Trophoblast cell (in vitro differentiated cells and primary cell): ENCODE measurements around the gene FGF1.

Source experiments
- DNase-seq, 2 donors: peaks; one replicate each; pipeline ENCODE4 v3.0.0-alpha.2; 2016
- H2AFZ ChIP-seq: 2 replicates; pipeline ENCODE4 v1.6.1; 2013; ENCODE audit warnings: low read length, moderate library complexity, mild to moderate bottlenecking; ENCODE audit not compliant: insufficient read depth, poor library complexity
- H2AK5ac ChIP-seq: 2 replicates; pipeline ENCODE4 v1.6.1; 2013; ENCODE audit warnings: mild to moderate bottlenecking, low read length
- H2BK120ac ChIP-seq: 2 replicates; pipeline ENCODE4 v1.6.1; 2013; ENCODE audit warnings: low read length, mild to moderate bottlenecking, moderate library complexity; ENCODE audit not compliant: insufficient read depth, poor library complexity
- H2BK12ac ChIP-seq: 2 replicates; pipeline ENCODE4 v1.6.1; 2013; ENCODE audit warnings: mild to moderate bottlenecking, low read length, moderate library complexity
- H2BK5ac ChIP-seq: 2 replicates; pipeline ENCODE4 v1.6.1; 2013; ENCODE audit warnings: low read length, low read depth, moderate library complexity, mild to moderate bottlenecking; ENCODE audit not compliant: poor library complexity
- H3K14ac ChIP-seq: 2 replicates; pipeline ENCODE4 v1.6.1; 2013; ENCODE audit warnings: mild to moderate bottlenecking, low read length
- H3K18ac ChIP-seq: 2 replicates; pipeline ENCODE4 v1.6.1; 2013; ENCODE audit warnings: mild to moderate bottlenecking, low read length
- H3K23ac ChIP-seq: 2 replicates; pipeline ENCODE4 v1.6.1; 2013; ENCODE audit warnings: low read length
- H3K27ac ChIP-seq: 2 replicates; pipeline ENCODE4 v1.5.1; 2013; ENCODE audit warnings: low read depth, mild to moderate bottlenecking, inconsistent platforms, low read length, moderate library complexity
- H3K27me3 ChIP-seq: 2 replicates; pipeline ENCODE4 v1.6.1; 2013; ENCODE audit warnings: inconsistent platforms, mild to moderate bottlenecking, low read length, moderate library complexity; ENCODE audit not compliant: insufficient read depth
- H3K36me3 ChIP-seq, 2 experiments: 1 replicate in 1 of 2; 2 replicates in 1 of 2; pipeline ENCODE4 v1.6.1; 2013; ENCODE audit warnings: low read length in 2 of 2, mild to moderate bottlenecking in 2 of 2, moderate library complexity in 1 of 2; ENCODE audit not compliant: insufficient read depth in 2 of 2, control insufficient read depth in 1 of 2
- H3K4ac ChIP-seq: 2 replicates; pipeline ENCODE4 v1.6.1; 2013; ENCODE audit warnings: low read depth, mild to moderate bottlenecking, low read length, moderate library complexity
- H3K4me1 ChIP-seq, 2 experiments: 1 replicate in 1 of 2; 2 replicates in 1 of 2; pipeline ENCODE4 v1.6.1; 2013; ENCODE audit warnings: low read length in 2 of 2, mild to moderate bottlenecking in 2 of 2, moderate library complexity in 1 of 2; ENCODE audit not compliant: insufficient read depth in 2 of 2, control insufficient read depth in 1 of 2
- H3K4me2 ChIP-seq: 2 replicates; pipeline ENCODE4 v1.6.1; 2013; ENCODE audit warnings: inconsistent platforms, mild to moderate bottlenecking, low read length, moderate library complexity
- H3K4me3 ChIP-seq: 2 replicates; pipeline ENCODE4 v1.5.1; 2013; ENCODE audit warnings: mild to moderate bottlenecking, low read depth, low read length, inconsistent platforms
- H3K79me1 ChIP-seq: one replicate; pipeline ENCODE4 v1.6.1; 2013; ENCODE audit warnings: low read length
- H3K79me2 ChIP-seq: 2 replicates; pipeline ENCODE4 v1.6.1; 2013; ENCODE audit warnings: low read length, mild to moderate bottlenecking; ENCODE audit not compliant: control insufficient read depth, insufficient read depth, poor library complexity
- H3K9ac ChIP-seq: 2 replicates; pipeline ENCODE4 v1.6.1; 2013; ENCODE audit warnings: mild to moderate bottlenecking, low read length
- H3K9me3 ChIP-seq: 2 replicates; pipeline ENCODE4 v1.6.1; 2013; ENCODE audit warnings: low read depth, mild to moderate bottlenecking, control low read depth, inconsistent platforms, low read length; ENCODE audit not compliant: insufficient read depth
- H4K12ac ChIP-seq: 2 replicates; pipeline ENCODE4 v1.6.1; 2013; ENCODE audit warnings: low read depth, mild to moderate bottlenecking, low read length, moderate library complexity
- H4K8ac ChIP-seq: 2 replicates; pipeline ENCODE4 v1.6.1; 2013; ENCODE audit warnings: low read depth, mild to moderate bottlenecking, low read length, moderate library complexity
- H4K91ac ChIP-seq: one replicate; pipeline ENCODE4 v1.6.1; 2013; ENCODE audit warnings: low read depth, mild to moderate bottlenecking, low read length, moderate library complexity
- WGBS: extraction: QIAGEN DNeasy Blood & Tissue Kit; methylation state at CpG from one replicate; pipeline ENCODE4 v1.1.7; 2013; ENCODE audit warnings: missing lambda C conversion rate; ENCODE audit not compliant: insufficient read length, insufficient coverage; ENCODE audit errors: extremely low coverage; 5-methylcytosine and 5-hydroxymethylcytosine counted together

FGF1 gene

DNA sequence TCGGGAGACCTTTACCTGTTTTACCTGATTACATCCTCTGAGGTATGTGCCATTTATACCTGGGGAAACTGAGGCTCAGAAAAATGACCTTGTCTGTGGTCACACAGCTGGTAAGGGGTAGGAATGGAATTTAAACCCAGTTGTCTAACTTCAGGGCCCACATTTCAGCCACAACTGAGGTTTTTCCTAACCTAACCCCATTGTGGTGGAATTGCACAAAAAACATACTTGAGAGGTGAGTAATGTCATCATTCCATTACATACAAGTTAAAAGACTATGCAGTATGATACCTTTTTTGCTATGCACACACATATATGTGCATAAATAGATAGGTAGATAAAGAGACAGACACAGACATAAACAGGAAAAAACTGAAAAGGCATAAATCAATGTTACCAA lies 14.1 kb downstream of the FGF1 start:
- no peak overlapping the region for H3K4me2 ChIP-seq
- no peak overlapping the region for H3K4ac ChIP-seq
- H2BK12ac ChIP-seq, result no peak overlapping the region
- no peaks in the 10 kb centered on the region for H3K79me1 ChIP-seq
- H3K36me3 ChIP-seq, result no peaks in the 10 kb centered on the region
- no peak overlapping the region for H3K27ac ChIP-seq
- WGBS, result no CpG with 5 or more reads among the region's 1 CpG
- no peak overlapping the region for H3K4me3 ChIP-seq
- H2AFZ ChIP-seq, result no peak overlapping the region
- no peaks in the 10 kb centered on the region for H3K79me2 ChIP-seq
- H3K18ac ChIP-seq, result no peak overlapping the region
- peak; percentile 37 to 82 for DNase-seq
- no peak overlapping the region for H3K23ac ChIP-seq
- H2BK5ac ChIP-seq, result no peak overlapping the region
- no peak overlapping the region for H2AK5ac ChIP-seq
- peaks cover 5 to 7% of the 10 kb centered on the region in 2 experiments for H3K4me1 ChIP-seq
- no peak overlapping the region for H4K8ac ChIP-seq
- H4K91ac ChIP-seq, result no peak overlapping the region
- H3K9ac ChIP-seq, result no peak overlapping the region
- H4K12ac ChIP-seq, result no peak overlapping the region
- H3K14ac ChIP-seq, result no peak overlapping the region
- no peaks in the 10 kb centered on the region for H3K27me3 ChIP-seq
- no peak overlapping the region for H2BK120ac ChIP-seq
- no peaks in the 10 kb centered on the region for H3K9me3 ChIP-seq

DNA sequence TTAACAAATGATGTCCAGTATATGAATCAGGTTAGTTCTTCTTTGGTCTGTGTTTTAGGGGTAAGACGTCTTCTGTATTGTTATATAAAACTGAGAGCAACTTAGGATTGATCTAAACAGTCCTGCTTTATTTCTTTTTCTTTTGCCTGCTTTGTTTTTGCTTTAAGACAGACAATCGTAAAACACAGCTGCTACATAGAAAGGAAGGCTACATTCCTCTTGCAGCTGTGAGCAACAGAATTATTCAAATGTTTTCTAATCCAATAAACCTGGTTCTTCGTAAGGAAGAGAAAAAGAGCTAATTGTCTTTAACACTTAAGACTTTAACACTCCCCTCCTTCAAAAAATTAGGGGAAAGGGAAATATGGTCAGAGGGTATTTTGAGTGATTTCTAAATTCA lies 14.6 kb downstream of the FGF1 start:
- Histone ChIP-seq H3K27me3 (no peaks in the 10 kb centered on the region), H3K4me2 (no peak overlapping the region), H2BK120ac (no peak overlapping the region), H3K4me1 (peaks cover 5 to 7% of the 10 kb centered on the region in 2 experiments), H4K8ac (no peak overlapping the region), H4K91ac (no peak overlapping the region), H2BK12ac (no peak overlapping the region), H3K27ac (no peak overlapping the region), H3K79me1 (no peaks in the 10 kb centered on the region), H3K18ac (no peak overlapping the region), H3K23ac (no peak overlapping the region), H3K4ac (no peak overlapping the region), H3K79me2 (no peaks in the 10 kb centered on the region), H3K4me3 (no peak overlapping the region), H3K36me3 (no peaks in the 10 kb centered on the region), H2AFZ (no peak overlapping the region), H3K9me3 (no peaks in the 10 kb centered on the region), H2BK5ac (no peak overlapping the region), H3K9ac (no peak overlapping the region), H2AK5ac (no peak overlapping the region), H4K12ac (no peak overlapping the region), H3K14ac (no peak overlapping the region)
- no peak for DNase-seq
- no CpG with 5 or more reads among the region's 3 CpGs for WGBS

DNA sequence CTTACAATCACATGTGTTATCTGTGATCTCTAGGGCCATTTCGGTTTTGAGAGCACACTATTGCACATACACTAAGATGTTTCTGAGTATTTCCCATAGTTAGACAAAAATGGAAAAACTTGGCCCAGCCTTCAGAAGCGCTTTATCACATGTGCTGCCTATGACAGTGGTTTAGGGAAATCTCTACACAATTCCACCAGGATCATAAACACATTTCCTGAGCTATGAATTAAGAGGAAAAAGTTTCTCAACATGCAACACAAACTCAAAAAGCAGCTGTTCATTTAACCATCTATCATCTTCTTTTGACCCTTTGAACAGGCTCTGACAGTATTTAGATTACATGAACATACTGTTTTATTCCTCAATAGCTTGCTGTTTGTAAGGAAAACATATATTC lies 15.1 kb downstream of the FGF1 start:
- no peak overlapping the region for H3K18ac ChIP-seq
- WGBS, result no CpG with 5 or more reads among the region's 2 CpGs

DNA sequence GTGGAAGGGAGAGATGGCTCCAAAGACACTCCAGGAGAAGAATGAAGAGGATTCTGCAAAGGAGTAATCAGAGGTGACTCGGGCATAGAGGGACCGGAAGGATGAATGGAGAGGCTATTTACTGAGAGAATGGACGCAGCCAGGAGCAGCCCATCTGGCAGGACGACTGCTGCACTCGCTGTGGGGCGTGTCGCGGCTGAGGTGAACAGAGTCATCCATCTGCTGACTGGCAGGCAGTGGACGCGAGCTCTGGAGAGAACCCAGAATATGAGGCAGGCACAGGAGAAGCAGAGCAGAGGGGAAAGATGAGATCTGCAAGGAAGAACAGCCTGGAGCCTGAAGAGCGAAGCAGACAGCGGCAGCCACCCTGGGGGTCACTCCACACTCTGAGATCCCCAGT lies 16.4 kb downstream of the FGF1 start:
- Histone ChIP-seq H2AFZ (no peak overlapping the region), H4K12ac (no peak overlapping the region), H3K79me1 (no peaks in the 10 kb centered on the region), H4K91ac (no peak overlapping the region), H3K14ac (no peak overlapping the region), H2BK120ac (no peak overlapping the region), H3K9me3 (no peaks in the 10 kb centered on the region), H2AK5ac (no peak overlapping the region), H3K4me3 (no peak overlapping the region), H2BK12ac (no peak overlapping the region), H2BK5ac (no peak overlapping the region), H3K23ac (no peak overlapping the region), H3K79me2 (no peaks in the 10 kb centered on the region), H4K8ac (no peak overlapping the region), H3K9ac (no peak overlapping the region), H3K4me2 (no peak overlapping the region), H3K4ac (no peak overlapping the region), H3K18ac (no peak overlapping the region), H3K27ac (no peak overlapping the region), H3K4me1 (peaks cover 5 to 7% of the 10 kb centered on the region in 2 experiments), H3K36me3 (no peaks in the 10 kb centered on the region), H3K27me3 (no peaks in the 10 kb centered on the region)
- no CpG with 5 or more reads among the region's 12 CpGs for WGBS
- DNase-seq, result no peak

More for the DNA sequence above, 15.1 kb downstream of the FGF1 start:
- Histone ChIP-seq H2BK5ac (no peak overlapping the region), H3K36me3 (no peaks in the 10 kb centered on the region), H4K12ac (no peak overlapping the region), H3K79me1 (no peaks in the 10 kb centered on the region), H4K8ac (no peak overlapping the region), H3K79me2 (no peaks in the 10 kb centered on the region), H3K9ac (no peak overlapping the region), H3K14ac (no peak overlapping the region), H4K91ac (no peak overlapping the region), H3K27me3 (no peaks in the 10 kb centered on the region), H2AFZ (no peak overlapping the region), H3K4me1 (peaks cover 5 to 7% of the 10 kb centered on the region in 2 experiments), H3K9me3 (no peaks in the 10 kb centered on the region), H2BK120ac (no peak overlapping the region), H3K23ac (no peak overlapping the region), H3K4me2 (no peak overlapping the region), H2BK12ac (no peak overlapping the region), H3K4me3 (no peak overlapping the region), H3K4ac (no peak overlapping the region), H2AK5ac (no peak overlapping the region), H3K27ac (no peak overlapping the region)
- DNase-seq, result no peak
